Spleen (tissue), 11 donors: Measurements from ENCODE around the gene GALNT13. TPM values are rescaled to one million over a fixed set of nuclear protein-coding genes. Genes with fewer than 3 reads are reported as not detected.

Experiments
- DNase-seq: peaks from one replicate; pipeline ENCODE4 v3.0.0-alpha.2; 2020
- H3K27ac ChIP-seq, 8 donors: fragments of 200-600 bp; sonication (generic) in 7 of 8; 1 replicate in 4 of 8; 2 replicates in 4 of 8; pipeline versions ENCODE4 v1.5.0 to v1.8.0; 2016 to 2021; ENCODE audit warnings: inconsistent platforms in 4 of 8, mild to moderate bottlenecking in 4 of 8, moderate library complexity in 1 of 8
- H3K27me3 ChIP-seq, 7 donors: fragments of 200-600 bp; sonication (generic) in 6 of 7; replicated peaks in 1 of 7; 1 replicate in 4 of 7; 2 replicates in 3 of 7; pipeline versions ENCODE4 v1.5.0 to v1.8.0; 2016 to 2021; ENCODE audit warnings: inconsistent platforms in 3 of 7, mild to moderate bottlenecking in 1 of 7
- H3K36me3 ChIP-seq, 6 donors: fragments of 200-600 bp; sonication (generic) in 5 of 6; 1 replicate in 4 of 6; 2 replicates in 2 of 6; pipeline versions ENCODE4 v1.5.0 to v1.8.0; 2016 to 2021; ENCODE audit warnings: inconsistent platforms in 2 of 6
- H3K4me1 ChIP-seq, 6 donors: fragments of 200-600 bp; sonication (generic) in 5 of 6; 1 replicate in 3 of 6; 2 replicates in 3 of 6; pipeline versions ENCODE4 v1.5.0 to v1.8.0; 2016 to 2021; ENCODE audit warnings: inconsistent platforms in 3 of 6
- H3K4me3 ChIP-seq, 8 donors: fragments of 200-600 bp; sonication (generic) in 7 of 8; 1 replicate in 4 of 8; 2 replicates in 4 of 8; pipeline versions ENCODE4 v1.5.0 to v1.8.0; 2016 to 2021; ENCODE audit warnings: inconsistent platforms in 4 of 8, mild to moderate bottlenecking in 4 of 8, moderate library complexity in 2 of 8
- H3K9me3 ChIP-seq, 8 donors: fragments of 200-600 bp; sonication (generic) in 7 of 8; 1 replicate in 4 of 8; 2 replicates in 4 of 8; pipeline versions ENCODE4 v1.5.0 to v1.8.0; 2016 to 2021; ENCODE audit warnings: inconsistent platforms in 4 of 8
- POLR2A ChIP-seq, 3 donors: fragments of 450-650 bp; IDR thresholded peaks; one replicate each; pipeline ENCODE4 v1.5.1; 2017; ENCODE audit warnings: antibody characterized with exemption in 3 of 3, mild to moderate bottlenecking in 1 of 3
- POLR2AphosphoS5 ChIP-seq, 3 donors: sonication (generic); formaldehyde crosslinking; IDR thresholded peaks; one replicate each; pipeline ENCODE4 v1.5.1; 2017; ENCODE audit warnings: antibody characterized with exemption in 3 of 3
- WGBS, 5 donors: extraction: QIAGEN DNeasy Blood & Tissue Kit in 3 of 5; methylation state at CpG; one replicate each; pipeline versions ENCODE4 v1.1.5 to v1.1.7; 2013 to 2018; 5-methylcytosine and 5-hydroxymethylcytosine counted together
- intact Hi-C: fragments of 100-400 bp; cut with DNase I; formaldehyde crosslinking; loops from one replicate; pipeline ENCODE4 v1.15.0; 2023; ENCODE audit warnings: low total_unique reads
- polyA plus RNA-seq, 3 donors: library from polyadenylated mRNA; stranded (reverse); fragments of 200-250 nt; gene quantifications; one replicate each; pipeline ENCODE4 v1.2.1, GENCODE V29; 2013
- total RNA-seq, 7 donors: library from RNA; depleted of rRNA in 3 of 7; stranded (reverse); fragments of >200 nt in 3 of 7; fragmentation: NEBNext Ultra II Directional in 4 of 7; extraction: Animal tissue kit (Norgen Biotek cat#: 25700) in 4 of 7; gene quantifications; one replicate each; pipeline versions ENCODE4 v1.1.0 to v1.2.1, GENCODE V29; 2016 to 2021
- TF ChIP-seq, protein P1 (sequence below), 11 experiments: fragments of 200-600 bp in 7 of 11; fragments of 450-650 bp in 4 of 11; sonication (generic) in 4 of 11; IDR thresholded peaks in 8 of 11; conservative IDR thresholded peaks in 3 of 11; 1 replicate in 7 of 11; 2 replicates in 4 of 11; pipeline versions ENCODE4 v1.4.0 to v1.8.0; 2016 to 2021; ENCODE audit warnings: antibody characterized with exemption in 11 of 11, inconsistent platforms in 4 of 11, mild to moderate bottlenecking in 1 of 11
- donor health status: healthy with polysubstance abuse.
- donor health status: DM: no; HTN: no; CAD: no; lungs with moderate emphysema.
- donor health status: DM: no; HTN: no; CAD: no.
- donor health status: Bipolar disorder and iron deficiency.
- donor health status: healthy.
- donor health status: DM: no; HTN: no; CAD: no.
- donor health status: DM: yes; HTN: yes; CAD: no.

The GALNT13 gene
- total and polyA plus RNA-seq, 10 donors: 0.02 to 0.61 (median 0.11) TPM; not detected in 6

DNA sequence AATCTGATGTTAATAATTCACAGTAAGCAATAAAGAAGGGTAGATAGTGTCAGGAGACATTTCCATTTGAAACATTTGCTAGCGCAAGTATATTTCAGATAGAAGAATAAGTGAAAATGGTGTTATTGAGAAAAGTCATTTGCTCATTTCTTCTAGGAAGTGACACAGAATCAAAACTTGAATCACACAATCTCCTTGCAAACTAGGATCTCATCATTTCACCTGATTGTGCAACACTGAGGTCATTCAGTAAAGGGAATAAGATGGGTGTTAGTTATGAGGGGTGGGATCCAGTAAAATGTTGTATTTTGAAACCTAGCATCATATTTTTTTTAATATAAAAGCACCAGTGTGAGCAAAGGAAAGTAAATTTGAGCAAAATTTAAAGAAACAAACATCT, 618.8 kb downstream of the GALNT13 start:
- no peak overlapping the region for H3K27ac ChIP-seq
- H3K9me3 ChIP-seq: no peaks in the 10 kb centered on the region
- no peak for DNase-seq
- no peaks in the 10 kb centered on the region for H3K27me3 ChIP-seq
- intact Hi-C loops: no loop called here
- no peak for TF ChIP-seq POLR2A (IDR thresholded peaks at IDR 0.05)
- TF ChIP-seq POLR2AphosphoS5 (IDR thresholded peaks at IDR 0.05): no peak
- TF ChIP-seq, protein P1, sequence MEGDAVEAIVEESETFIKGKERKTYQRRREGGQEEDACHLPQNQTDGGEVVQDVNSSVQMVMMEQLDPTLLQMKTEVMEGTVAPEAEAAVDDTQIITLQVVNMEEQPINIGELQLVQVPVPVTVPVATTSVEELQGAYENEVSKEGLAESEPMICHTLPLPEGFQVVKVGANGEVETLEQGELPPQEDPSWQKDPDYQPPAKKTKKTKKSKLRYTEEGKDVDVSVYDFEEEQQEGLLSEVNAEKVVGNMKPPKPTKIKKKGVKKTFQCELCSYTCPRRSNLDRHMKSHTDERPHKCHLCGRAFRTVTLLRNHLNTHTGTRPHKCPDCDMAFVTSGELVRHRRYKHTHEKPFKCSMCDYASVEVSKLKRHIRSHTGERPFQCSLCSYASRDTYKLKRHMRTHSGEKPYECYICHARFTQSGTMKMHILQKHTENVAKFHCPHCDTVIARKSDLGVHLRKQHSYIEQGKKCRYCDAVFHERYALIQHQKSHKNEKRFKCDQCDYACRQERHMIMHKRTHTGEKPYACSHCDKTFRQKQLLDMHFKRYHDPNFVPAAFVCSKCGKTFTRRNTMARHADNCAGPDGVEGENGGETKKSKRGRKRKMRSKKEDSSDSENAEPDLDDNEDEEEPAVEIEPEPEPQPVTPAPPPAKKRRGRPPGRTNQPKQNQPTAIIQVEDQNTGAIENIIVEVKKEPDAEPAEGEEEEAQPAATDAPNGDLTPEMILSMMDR (IDR thresholded peaks at IDR 0.05 in 8 of 11, conservative IDR thresholded peaks at IDR 0.05 in 3 of 11): no peak
- no peak overlapping the region for H3K4me3 ChIP-seq
- no peaks in the 10 kb centered on the region for H3K4me1 ChIP-seq
- no peaks in the 10 kb centered on the region for H3K36me3 ChIP-seq
- WGBS, 5 donors: 90 to 100% (median 96%) methylated on average over 1 of the region's 1 CpG

DNA sequence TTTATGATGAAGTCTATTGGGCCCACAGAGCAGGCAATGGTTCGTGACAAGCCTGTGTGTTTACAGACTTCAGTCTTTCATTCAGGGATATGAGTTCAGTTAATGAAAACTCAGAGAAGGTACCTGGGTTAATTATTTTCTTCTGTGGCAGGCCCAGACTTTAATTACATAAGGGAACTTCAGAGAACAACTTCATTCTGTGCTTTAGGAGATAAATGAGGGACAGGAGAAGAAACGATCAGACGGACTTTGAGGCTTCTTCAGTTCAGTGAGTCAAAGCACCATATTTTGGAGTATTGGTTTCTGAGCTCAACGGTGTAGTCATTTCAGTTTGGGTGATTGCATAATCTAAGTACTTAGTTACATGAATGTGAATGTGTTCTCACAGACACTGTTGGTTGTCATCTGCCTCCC, 623.7 kb downstream of the GALNT13 start:
- H3K36me3 ChIP-seq: no peaks in the 10 kb centered on the region
- no peaks in the 10 kb centered on the region for H3K9me3 ChIP-seq
- no peak for DNase-seq
- intact Hi-C loops: no loop called here
- H3K27ac ChIP-seq: no peak overlapping the region
- WGBS, 5 donors: 70 to 93% (median 78%) methylated on average over 4 of the region's 4 CpGs
- H3K27me3 ChIP-seq: no peaks in the 10 kb centered on the region
- no peaks in the 10 kb centered on the region for H3K4me1 ChIP-seq
- no peak for TF ChIP-seq POLR2A (IDR thresholded peaks at IDR 0.05)
- TF ChIP-seq, protein P1 (IDR thresholded peaks at IDR 0.05 in 8 of 11, conservative IDR thresholded peaks at IDR 0.05 in 3 of 11): no peak
- TF ChIP-seq POLR2AphosphoS5 (IDR thresholded peaks at IDR 0.05): no peak
- no peak overlapping the region for H3K4me3 ChIP-seq

DNA sequence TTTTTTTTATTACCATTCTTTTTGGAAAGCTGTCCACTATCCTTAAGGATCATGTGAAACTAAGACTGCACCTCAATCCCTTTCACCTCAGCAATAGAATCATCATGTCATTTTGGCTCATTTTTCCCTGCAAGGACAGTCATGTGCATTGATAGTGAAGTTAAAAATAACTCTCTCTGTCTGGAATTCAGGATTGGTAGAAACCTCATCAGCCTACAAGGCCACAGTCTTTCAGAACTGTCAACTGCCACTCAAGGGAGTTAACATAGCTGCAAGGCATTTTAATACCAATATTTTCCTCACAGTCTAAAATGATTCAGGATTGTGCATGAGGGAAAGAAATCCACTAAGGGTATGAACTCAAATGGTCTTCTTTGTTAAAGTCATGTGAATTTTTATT, 625.3 kb downstream of the GALNT13 start:
- TF ChIP-seq POLR2A (IDR thresholded peaks at IDR 0.05) (no peak), POLR2AphosphoS5 (IDR thresholded peaks at IDR 0.05) (no peak)
- TF ChIP-seq, protein P1 (IDR thresholded peaks at IDR 0.05 in 8 of 11, conservative IDR thresholded peaks at IDR 0.05 in 3 of 11): no peak
- DNase-seq: no peak
- intact Hi-C loops: no loop called here

More for the DNA sequence above, 625.3 kb downstream of the GALNT13 start:
- H3K36me3 ChIP-seq: no peaks in the 10 kb centered on the region
- no peaks in the 10 kb centered on the region for H3K4me1 ChIP-seq
- no peaks in the 10 kb centered on the region for H3K27me3 ChIP-seq
- peaks cover 0 to 6% (median 0%) of the 10 kb centered on the region in 8 donors for H3K9me3 ChIP-seq
- H3K27ac ChIP-seq: no peak overlapping the region
- no peak overlapping the region for H3K4me3 ChIP-seq
